GM12864 (cell line): ENCODE data around the gene BCL7B.

Experiments used
- DNase-seq: peaks from one replicate; pipeline ENCODE4 v3.0.0-alpha.2; 2011; ENCODE audit warnings: low read depth
- H3K4me3 ChIP-seq: 2 replicates; pipeline ENCODE4 v1.5.1; 2011; ENCODE audit warnings: mild to moderate bottlenecking, low read depth, low read length, control low read depth
- CTCF ChIP-seq: IDR thresholded peaks from 2 replicates; pipeline ENCODE4 v1.5.1; 2011; ENCODE audit warnings: low read depth, mild to moderate bottlenecking, moderate library complexity, low read length, control low read depth, inconsistent platforms; ENCODE audit errors: missing control alignments

Gene BCL7B

GRCh38 chr7:73597978-73598782 lies 40.7 kb upstream of the BCL7B start:
- TF ChIP-seq CTCF: no peak
- H3K4me3 ChIP-seq: no peak overlapping the region
- no peak for DNase-seq

GRCh38 chr7:73596191-73597065 lies 38.9 kb upstream of the BCL7B start:
- TF ChIP-seq CTCF: no peak
- no peak for DNase-seq
- no peak overlapping the region for H3K4me3 ChIP-seq

- no peak for TF ChIP-seq CTCF
- H3K4me3 ChIP-seq: no peak overlapping the region
- no peak for DNase-seq
Observed at GRCh38 chr7:73595358-73595757, 37.9 kb upstream of the BCL7B start.

GRCh38 chr7:73593207-73594045 lies 35.9 kb upstream of the BCL7B start:
- no peak overlapping the region for H3K4me3 ChIP-seq
- peak; percentile 25 for TF ChIP-seq CTCF
- no peak for DNase-seq

GRCh38 chr7:73586911-73587310 lies 29.4 kb upstream of the BCL7B start:
- TF ChIP-seq CTCF: no peak
- H3K4me3 ChIP-seq: no peak overlapping the region
- DNase-seq: no peak

GRCh38 chr7:73585196-73585595 lies 27.7 kb upstream of the BCL7B start:
- no peak overlapping the region for H3K4me3 ChIP-seq

More at GRCh38 chr7:73585196-73585595, 27.7 kb upstream of the BCL7B start:
- no peak for DNase-seq
- no peak for TF ChIP-seq CTCF
